ENCODE data around the gene PKLR.

- TF ChIP-seq EZH2 (IDR thresholded peaks at IDR 0.05; ENCODE audit: borderline replicate concordance, low read depth, low read length, severe bottlenecking): no peak
- no peak for TF ChIP-seq MYC (IDR thresholded peaks at IDR 0.05; ENCODE audit: low read depth, low read length)
- no peak for TF ChIP-seq CTCF (IDR thresholded peaks at IDR 0.05; ENCODE audit: extremely low read depth in 1 of 2, insufficient read depth in 1 of 2, low read depth in 1 of 2, low read length in 2 of 2)
- no peak for TF ChIP-seq POLR2A (IDR thresholded peaks at IDR 0.05; ENCODE audit: low read depth, low read length)
- no peak for TF ChIP-seq MAX (IDR thresholded peaks at IDR 0.05; ENCODE audit: insufficient read depth, insufficient read length)
- TF ChIP-seq POLR2AphosphoS5 (IDR thresholded peaks at IDR 0.05; ENCODE audit: insufficient read depth, low read depth, low read length): no peak
- TF ChIP-seq JUN (IDR thresholded peaks at IDR 0.05; ENCODE audit: borderline replicate concordance, insufficient read depth, insufficient read length, low read depth): no peak
- no peak for TF ChIP-seq GATA2 (IDR thresholded peaks at IDR 0.05; ENCODE audit: insufficient read depth, insufficient read length, low read depth, low read length)
- TF ChIP-seq FOS (IDR thresholded peaks at IDR 0.05; ENCODE audit: borderline replicate concordance, insufficient read depth, low read length): no peak
These were observed 59.4 kb downstream of the PKLR start for GRCh38 chr1:155241841-155242264.
